GM21423 (cell line): ENCODE measurements around the gene APOC3.
"Not testable (repeated sequence)": the region's sequence is repeated elsewhere in the genome, so short reads cannot be mapped to it uniquely, and the experiment has no call there.

Experiments used
- ATAC-seq: cut with Tn5 transposase; IDR thresholded peaks from one replicate; pipeline ENCODE4 v1.9.1; 2021; ENCODE audit warnings: mild to moderate bottlenecking, moderate library complexity; ENCODE audit not compliant: unreplicated experiment

APOC3 gene

GRCh38 chr11:116828632-116829524 lies 829 bp upstream of the APOC3 start:
- no peak for ATAC-seq

GRCh38 chr11:116830184-116830912 lies 641 bp downstream of the APOC3 start:
- ATAC-seq = no peak

- no peak for ATAC-seq
Observed at GRCh38 chr11:116831790-116832349, 2.2 kb downstream of the APOC3 start.

- ATAC-seq = no peak
Observed at GRCh38 chr11:116832350-116833290, 2.9 kb downstream of the APOC3 start.

- ATAC-seq = no peak
Observed at GRCh38 chr11:116833491-116833815, 3.7 kb downstream of the APOC3 start.

- ATAC-seq = no peak
Observed at GRCh38 chr11:116833816-116834534, 4.3 kb downstream of the APOC3 start.

GRCh38 chr11:116834535-116835041 lies 4.9 kb downstream of the APOC3 start:
- not testable (repeated sequence) for ATAC-seq

GRCh38 chr11:116835042-116835772 lies 5.5 kb downstream of the APOC3 start:
- ATAC-seq = peak; percentile 27

- ATAC-seq = peak; percentile 80
Observed at GRCh38 chr11:116835791-116836631, 6.3 kb downstream of the APOC3 start.

GRCh38 chr11:116836632-116836991 lies 6.9 kb downstream of the APOC3 start:
- no peak for ATAC-seq

GRCh38 chr11:116837231-116838091 lies 7.8 kb downstream of the APOC3 start, which contains the start of gene APOA1:
APOA1 (minus strand) TSS chr11:116837622; CDS start chr11:116837387, 235 bp downstream.
- ATAC-seq = no peak

GRCh38 chr11:116838321-116839084 lies 8.8 kb downstream of the APOC3 start:
- ATAC-seq = no peak

- ATAC-seq = no peak
Observed at GRCh38 chr11:116840224-116840745, 10.6 kb downstream of the APOC3 start.

GRCh38 chr11:116840746-116841296 lies 11.1 kb downstream of the APOC3 start:
- ATAC-seq = no peak

GRCh38 chr11:116842117-116842516 lies 12.4 kb downstream of the APOC3 start:
- ATAC-seq = no peak

- no peak for ATAC-seq
Observed at GRCh38 chr11:116842909-116843308, 13.2 kb downstream of the APOC3 start.
